Sigmoid colon (tissue), 4 donors: Measurements from ENCODE around the gene TMEM215.

Experiments
- CTCF ChIP-seq, 4 experiments: fragments of 450-650 bp in 3 of 4; fragments of 200-600 bp in 1 of 4; IDR thresholded peaks; one replicate each; pipeline ENCODE4 v1.5.1; 2016 to 2019; ENCODE audit warnings: antibody characterized with exemption in 4 of 4, mild to moderate bottlenecking in 3 of 4, moderate library complexity in 2 of 4
- EP300 ChIP-seq, 4 donors: sonication (generic); formaldehyde crosslinking; IDR thresholded peaks; one replicate each; pipeline ENCODE4 v1.6.1; 2017; ENCODE audit warnings: antibody characterized with exemption in 4 of 4

GRCh38 chr9:32738501-32739172 lies 44.7 kb upstream of the TMEM215 start:
- TF ChIP-seq CTCF (IDR thresholded peaks at IDR 0.05) (no peak), EP300 (IDR thresholded peaks at IDR 0.05) (no peak)
